GM23338 (cell line): ENCODE data around the gene SV2C.

Experiments used
- CTCF ChIP-seq, 2 experiments: fragments of 200-600 bp in 1 of 2; sonication (generic) in 1 of 2; conservative IDR thresholded peaks; 2 replicates each; pipeline versions ENCODE4 v1.5.1 to v1.6.1; 2016 to 2017; ENCODE audit warnings: antibody characterized with exemption in 2 of 2, low read depth in 2 of 2, mild to moderate bottlenecking in 2 of 2, moderate library complexity in 1 of 2
- EZH2 ChIP-seq: fragments of 200-600 bp; sonication (generic); IDR thresholded peaks from one replicate; pipeline ENCODE4 v1.8.0; 2017; ENCODE audit warnings: antibody characterized with exemption, mild to moderate bottlenecking, low read depth; ENCODE audit not compliant: unreplicated experiment
- EZH2phosphoT487 ChIP-seq: fragments of 200-600 bp; sonication (generic); IDR thresholded peaks from one replicate; pipeline ENCODE4 v1.8.1; 2018; ENCODE audit warnings: antibody characterized with exemption; ENCODE audit not compliant: unreplicated experiment
- POLR2AphosphoS5 ChIP-seq: IDR thresholded peaks from 2 replicates; pipeline ENCODE4 v1.6.1; 2016; ENCODE audit warnings: antibody characterized with exemption, low read depth
- REST ChIP-seq: IDR thresholded peaks from one replicate; pipeline ENCODE4 v1.6.1; 2018; ENCODE audit warnings: antibody characterized with exemption; ENCODE audit not compliant: unreplicated experiment
- ZNF114 ChIP-seq: fragments of 250-450 bp; sonication (Bioruptor Pico); IDR thresholded peaks from 2 replicates; pipeline ENCODE4 v1.5.0; 2020; ENCODE audit warnings: mild to moderate bottlenecking, moderate library complexity

GRCh38 chr5:76169146-76169905, 86.1 kb downstream of the SV2C start:
- TF ChIP-seq CTCF (conservative IDR thresholded peaks at IDR 0.05; ENCODE audit: low read depth in 2 of 2) (no peak), EZH2 (no peak), POLR2AphosphoS5 (no peak), ZNF114 (CRISPR knock-in tag) (no peak), REST (no peak), EZH2phosphoT487 (no peak)
